Gastrocnemius medialis (tissue), 4 donors: Measurements from ENCODE around the gene GALNT14.

Experiments
- CTCF ChIP-seq, 5 experiments: fragments of 450-650 bp in 3 of 5; fragments of 200-600 bp in 2 of 5; sonication (generic) in 2 of 5; IDR thresholded peaks in 4 of 5; conservative IDR thresholded peaks in 1 of 5; 1 replicate in 4 of 5; 2 replicates in 1 of 5; pipeline ENCODE4 v1.5.1; 2016 to 2019; ENCODE audit warnings: antibody characterized with exemption in 5 of 5, mild to moderate bottlenecking in 3 of 5, moderate library complexity in 3 of 5
- POLR2A ChIP-seq, 2 donors: fragments of 450-650 bp; IDR thresholded peaks; one replicate each; pipeline ENCODE4 v1.6.1; 2017; ENCODE audit warnings: antibody characterized with exemption in 2 of 2, mild to moderate bottlenecking in 2 of 2, moderate library complexity in 2 of 2

GRCh38 chr2:31067259-31067658 lies 71.0 kb downstream of the GALNT14 start:
- TF ChIP-seq POLR2A (IDR thresholded peaks at IDR 0.05) = no peak
- no peak for TF ChIP-seq CTCF (IDR thresholded peaks at IDR 0.05 in 4 of 5, conservative IDR thresholded peaks at IDR 0.05 in 1 of 5)
